GM12864 (cell line): ENCODE data around the gene PLAC1.

Experiments used
- DNase-seq: peaks from one replicate; pipeline ENCODE4 v3.0.0-alpha.2; 2011; ENCODE audit warnings: low read depth
- H3K4me3 ChIP-seq: 2 replicates; pipeline ENCODE4 v1.5.1; 2011; ENCODE audit warnings: mild to moderate bottlenecking, low read depth, low read length, control low read depth
- TF ChIP-seq, protein P1 (sequence below): IDR thresholded peaks from 2 replicates; pipeline ENCODE4 v1.5.1; 2011; ENCODE audit warnings: low read depth, mild to moderate bottlenecking, moderate library complexity, low read length, control low read depth, inconsistent platforms; ENCODE audit errors: missing control alignments

Gene PLAC1

DNA sequence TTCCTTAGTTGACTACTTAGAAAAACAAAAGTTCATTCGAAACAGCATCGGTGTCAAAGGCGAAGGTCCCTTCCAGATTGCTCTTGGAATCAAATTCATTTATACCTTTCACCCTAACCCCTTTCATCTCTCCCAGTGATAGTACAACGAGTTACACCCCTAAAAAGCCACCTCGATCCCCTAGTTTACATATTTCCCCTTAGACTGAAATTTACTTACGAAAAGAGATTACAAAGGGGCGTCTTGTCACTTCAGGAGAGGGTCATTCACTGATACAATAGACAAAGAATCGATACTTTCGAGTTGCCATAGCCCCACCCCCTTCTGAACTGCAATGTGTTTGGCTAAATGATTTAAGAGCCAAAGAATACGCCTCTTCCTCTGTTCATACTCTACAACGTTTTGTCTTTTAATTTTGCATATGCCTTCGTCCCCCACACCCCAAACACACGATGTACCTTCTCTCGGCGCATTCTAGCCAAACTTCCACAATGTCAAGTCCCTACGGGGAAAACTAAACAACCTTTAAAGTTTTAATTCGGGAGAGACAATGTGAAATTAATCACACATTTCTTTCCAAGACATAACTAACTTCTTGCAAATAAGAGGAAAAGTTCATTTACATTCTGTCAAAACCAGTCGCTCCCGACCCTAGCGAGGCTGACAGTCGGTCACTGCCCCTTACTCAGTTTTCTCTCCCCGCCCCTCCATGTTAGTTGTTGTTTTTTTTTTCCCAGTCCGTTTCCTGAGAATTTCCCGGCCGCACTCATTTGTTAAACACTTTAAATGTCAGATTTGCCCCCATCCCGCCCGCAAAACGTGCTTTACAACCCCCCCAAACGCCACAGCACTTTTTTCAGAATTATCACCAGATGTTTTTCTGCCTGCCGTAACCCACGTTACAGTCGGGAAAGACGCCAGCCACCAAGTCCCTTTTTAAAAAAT is 109.7 kb downstream of the PLAC1 start:
- H3K4me3 ChIP-seq, result peak overlapping the region; percentile 68
- TF ChIP-seq, protein P1, sequence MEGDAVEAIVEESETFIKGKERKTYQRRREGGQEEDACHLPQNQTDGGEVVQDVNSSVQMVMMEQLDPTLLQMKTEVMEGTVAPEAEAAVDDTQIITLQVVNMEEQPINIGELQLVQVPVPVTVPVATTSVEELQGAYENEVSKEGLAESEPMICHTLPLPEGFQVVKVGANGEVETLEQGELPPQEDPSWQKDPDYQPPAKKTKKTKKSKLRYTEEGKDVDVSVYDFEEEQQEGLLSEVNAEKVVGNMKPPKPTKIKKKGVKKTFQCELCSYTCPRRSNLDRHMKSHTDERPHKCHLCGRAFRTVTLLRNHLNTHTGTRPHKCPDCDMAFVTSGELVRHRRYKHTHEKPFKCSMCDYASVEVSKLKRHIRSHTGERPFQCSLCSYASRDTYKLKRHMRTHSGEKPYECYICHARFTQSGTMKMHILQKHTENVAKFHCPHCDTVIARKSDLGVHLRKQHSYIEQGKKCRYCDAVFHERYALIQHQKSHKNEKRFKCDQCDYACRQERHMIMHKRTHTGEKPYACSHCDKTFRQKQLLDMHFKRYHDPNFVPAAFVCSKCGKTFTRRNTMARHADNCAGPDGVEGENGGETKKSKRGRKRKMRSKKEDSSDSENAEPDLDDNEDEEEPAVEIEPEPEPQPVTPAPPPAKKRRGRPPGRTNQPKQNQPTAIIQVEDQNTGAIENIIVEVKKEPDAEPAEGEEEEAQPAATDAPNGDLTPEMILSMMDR, result no peak
- no peak for DNase-seq

DNA sequence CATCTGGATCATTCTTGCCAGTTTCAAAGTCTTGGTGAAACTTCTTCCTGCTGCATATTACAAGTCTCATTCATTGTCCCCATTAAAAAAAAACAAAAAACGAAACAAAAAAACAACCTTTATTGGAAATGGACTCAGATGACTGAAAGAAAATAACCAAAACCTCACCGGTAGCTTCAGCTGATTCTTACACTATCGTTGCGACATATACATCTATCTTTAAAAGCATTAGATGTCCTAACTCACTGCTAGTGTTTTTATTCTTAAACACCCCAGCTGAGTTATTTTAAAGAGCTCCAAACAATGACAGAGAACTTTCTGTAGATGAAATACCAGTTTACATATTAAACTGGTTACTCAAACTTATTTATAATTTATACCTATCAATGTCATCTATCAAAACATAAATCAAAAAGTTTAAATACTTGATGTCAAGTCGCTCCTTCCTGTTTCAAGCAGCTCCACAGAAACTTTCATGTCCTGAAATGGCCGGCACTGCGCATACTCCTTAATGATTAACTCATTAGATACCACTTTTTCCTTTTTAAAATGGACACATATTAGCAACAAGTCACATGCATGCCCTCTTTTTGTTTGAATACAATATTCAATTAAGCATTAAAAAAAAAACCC is 111.1 kb downstream of the PLAC1 start:
- H3K4me3 ChIP-seq, result no peak overlapping the region
- TF ChIP-seq, protein P1, result no peak
- DNase-seq, result no peak

DNA sequence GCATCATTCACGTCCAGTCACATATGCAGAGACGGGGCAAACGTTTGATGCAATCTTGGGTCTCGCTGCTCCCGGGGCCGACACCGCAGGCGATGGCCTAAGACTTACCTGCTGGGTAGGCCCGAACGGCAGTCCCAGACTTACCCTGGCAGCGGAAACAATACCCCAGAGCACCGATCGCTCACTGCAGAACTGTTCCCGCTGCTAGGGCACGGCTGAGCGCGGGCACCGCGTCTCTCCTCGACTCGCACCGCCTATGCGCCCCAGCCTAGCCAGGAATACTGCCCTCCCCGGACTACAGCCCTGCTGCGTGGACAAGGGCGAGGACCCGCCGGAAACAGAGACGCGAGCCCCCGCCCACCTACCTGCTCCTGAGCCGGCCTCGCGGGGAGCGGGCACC is 112.1 kb downstream of the PLAC1 start:
- TF ChIP-seq, protein P1, result no peak
- no peak overlapping the region for H3K4me3 ChIP-seq
- DNase-seq, result no peak

DNA sequence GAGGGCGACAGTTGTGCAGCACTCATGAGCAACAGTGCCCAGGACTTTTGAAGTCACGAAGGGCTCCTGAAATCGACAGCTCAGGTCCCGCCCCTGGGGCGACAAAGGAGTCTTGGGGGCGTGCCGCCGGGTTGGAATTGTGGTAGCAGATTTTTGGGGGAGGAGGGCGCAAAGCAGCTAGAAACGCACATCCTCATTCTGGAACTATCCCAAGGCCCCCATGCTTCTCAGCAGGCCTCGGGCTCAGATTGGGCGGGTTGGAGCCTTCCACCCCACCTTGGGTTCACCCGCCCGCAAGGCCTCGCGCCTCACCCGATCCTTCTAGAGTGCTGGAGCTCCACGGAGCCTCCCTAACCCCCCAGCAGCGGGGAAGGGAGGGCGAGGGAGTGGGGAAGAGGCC is 112.8 kb downstream of the PLAC1 start:
- H3K4me3 ChIP-seq, result no peak overlapping the region
- TF ChIP-seq, protein P1, result no peak
- DNase-seq, result no peak

DNA sequence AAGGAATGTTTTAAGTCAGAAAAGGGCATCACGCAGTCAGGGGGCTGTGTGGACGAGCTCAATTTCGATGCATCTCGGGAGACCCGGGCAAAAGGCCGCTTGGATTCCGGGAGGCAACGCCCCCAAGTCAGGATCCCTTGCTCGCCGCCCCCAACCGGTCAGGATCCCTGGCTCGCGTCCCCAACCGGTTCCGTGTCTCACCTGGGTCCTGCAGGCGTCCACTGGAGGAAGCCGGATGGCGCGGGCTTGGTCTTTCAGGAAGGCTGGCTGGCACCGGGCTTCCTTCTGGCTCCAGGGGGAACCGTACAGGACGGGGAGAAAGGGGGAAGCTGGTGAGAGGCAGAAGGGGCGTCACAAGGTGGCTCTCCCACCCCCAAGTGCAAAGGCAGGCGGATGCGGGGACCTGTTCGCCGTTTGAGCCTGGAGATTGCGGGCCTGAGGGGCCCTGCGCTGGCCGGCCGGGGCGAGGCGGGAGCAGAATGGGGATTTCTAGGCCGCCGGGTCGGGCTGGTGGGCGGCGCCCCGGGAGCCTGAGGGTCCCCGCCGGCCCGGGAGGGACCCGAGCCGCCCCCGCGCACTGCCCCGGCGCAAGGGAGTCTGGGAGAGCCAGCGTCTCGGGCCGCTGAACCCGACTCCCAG is 113.6 kb downstream of the PLAC1 start:
- DNase-seq, result no peak
- H3K4me3 ChIP-seq, result no peak overlapping the region
- TF ChIP-seq, protein P1, result no peak

DNA sequence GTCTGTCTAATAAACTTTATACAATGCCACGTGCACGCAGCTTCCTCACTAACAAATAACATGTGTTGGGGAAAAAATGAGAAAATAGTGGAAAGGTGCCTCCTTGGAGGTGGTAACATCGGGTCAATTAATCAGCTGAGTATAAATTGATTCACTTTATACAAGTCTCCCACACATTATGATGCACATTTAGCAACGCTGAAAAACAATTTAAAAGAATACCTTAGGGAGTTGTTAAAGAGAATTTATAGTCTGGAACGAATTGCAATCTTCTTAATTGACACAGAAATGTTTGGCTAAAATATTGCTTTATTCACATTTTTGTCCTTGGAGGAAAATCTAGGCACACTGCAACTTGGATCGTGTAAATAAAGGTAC is 114.1 kb downstream of the PLAC1 start:
- TF ChIP-seq, protein P1, result no peak
- no peak overlapping the region for H3K4me3 ChIP-seq
- DNase-seq, result no peak
